Activated T-cell treated with anti-CD3 and anti-CD28 coated beads, Interleukin-2, amount 50 U/mL, for 4 hours (primary cell): Measurements from ENCODE around the gene MTG1. TPM values are rescaled to one million over a fixed set of nuclear protein-coding genes. Genes with fewer than 3 reads are reported as not detected.
"Not testable (repeated sequence)": the region's sequence is repeated elsewhere in the genome, so short reads cannot be mapped to it uniquely, and the experiment has no call there.

Source experiments
- ATAC-seq, 2 donors: fragments of 200-7000 bp; cut with Tn5 transposase; one replicate each; pipeline ENCODE4 v1.10.0; 2021
- DNase-seq: peaks from one replicate; pipeline ENCODE4 v3.0.0-alpha.2; 2020
- H3K27me3 Mint-ChIP-seq: one replicate; pipeline ENCODE4 v1.8.0; 2021; ENCODE audit warnings: low read depth, mixed read lengths
- H3K36me3 Mint-ChIP-seq: one replicate; pipeline ENCODE4 v1.8.0; 2022; ENCODE audit warnings: mixed read lengths; ENCODE audit not compliant: insufficient read depth
- H3K4me1 Mint-ChIP-seq: one replicate; pipeline ENCODE4 v1.8.0; 2021; ENCODE audit warnings: low read depth, mixed read lengths
- H3K4me3 Mint-ChIP-seq: one replicate; pipeline ENCODE4 v1.8.0; 2021; ENCODE audit warnings: mild to moderate bottlenecking, moderate library complexity, mixed read lengths
- H3K9me3 Mint-ChIP-seq: one replicate; pipeline ENCODE4 v1.8.0; 2021; ENCODE audit warnings: mixed read lengths
- total RNA-seq, 3 donors: library from RNA; stranded (reverse); gene quantifications; one replicate each; pipeline ENCODE4 v1.2.1, GENCODE V29; 2021

Gene MTG1
- total RNA-seq, 3 donors from 2014 or later: 60.3 to 68.1 (median 67.1) TPM

DNA sequence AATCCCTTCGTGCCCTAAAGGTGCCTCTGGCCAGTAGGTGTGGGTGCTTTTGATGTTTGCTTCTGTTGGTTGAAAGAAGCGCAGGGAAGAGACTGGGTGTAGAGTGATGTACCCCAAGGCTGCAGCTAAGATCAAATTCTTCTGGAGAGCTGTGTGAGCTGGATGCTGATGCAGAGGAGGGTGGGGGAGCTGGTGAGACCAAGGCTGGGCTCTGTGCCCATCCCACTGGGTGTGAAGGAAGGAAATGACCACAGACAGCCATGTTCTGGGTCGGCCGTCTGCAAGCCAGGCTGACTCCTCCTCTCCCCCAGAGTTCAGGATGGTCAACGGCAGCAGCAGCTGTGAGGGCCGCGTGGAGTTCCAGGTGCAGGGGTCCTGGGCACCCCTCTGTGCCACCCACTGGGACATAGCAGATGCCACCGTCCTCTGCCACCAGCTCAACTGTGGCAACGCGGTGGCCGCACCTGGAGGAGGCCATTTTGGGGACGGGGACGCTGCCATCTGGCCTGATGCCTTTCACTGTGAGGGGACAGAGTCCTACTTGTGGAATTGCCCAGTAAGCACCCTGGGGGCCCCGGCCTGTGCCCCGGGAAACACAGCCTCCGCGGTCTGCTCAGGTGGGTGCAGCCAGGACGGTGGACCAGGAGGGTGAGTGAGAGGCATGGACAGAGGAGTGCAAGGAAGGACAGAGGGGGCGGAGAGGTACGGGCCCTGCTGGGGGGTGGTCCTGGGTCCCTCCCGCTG is 64.9 kb downstream of the MTG1 start:
- Mint-ChIP-seq H3K36me3 (no peaks in the 10 kb centered on the region), H3K27me3 (no peaks in the 10 kb centered on the region), H3K4me1 (peaks cover 3% of the 10 kb centered on the region), H3K4me3 (no peak overlapping the region), H3K9me3 (no peaks in the 10 kb centered on the region)
- no peak for DNase-seq
- ATAC-seq: no peak

DNA sequence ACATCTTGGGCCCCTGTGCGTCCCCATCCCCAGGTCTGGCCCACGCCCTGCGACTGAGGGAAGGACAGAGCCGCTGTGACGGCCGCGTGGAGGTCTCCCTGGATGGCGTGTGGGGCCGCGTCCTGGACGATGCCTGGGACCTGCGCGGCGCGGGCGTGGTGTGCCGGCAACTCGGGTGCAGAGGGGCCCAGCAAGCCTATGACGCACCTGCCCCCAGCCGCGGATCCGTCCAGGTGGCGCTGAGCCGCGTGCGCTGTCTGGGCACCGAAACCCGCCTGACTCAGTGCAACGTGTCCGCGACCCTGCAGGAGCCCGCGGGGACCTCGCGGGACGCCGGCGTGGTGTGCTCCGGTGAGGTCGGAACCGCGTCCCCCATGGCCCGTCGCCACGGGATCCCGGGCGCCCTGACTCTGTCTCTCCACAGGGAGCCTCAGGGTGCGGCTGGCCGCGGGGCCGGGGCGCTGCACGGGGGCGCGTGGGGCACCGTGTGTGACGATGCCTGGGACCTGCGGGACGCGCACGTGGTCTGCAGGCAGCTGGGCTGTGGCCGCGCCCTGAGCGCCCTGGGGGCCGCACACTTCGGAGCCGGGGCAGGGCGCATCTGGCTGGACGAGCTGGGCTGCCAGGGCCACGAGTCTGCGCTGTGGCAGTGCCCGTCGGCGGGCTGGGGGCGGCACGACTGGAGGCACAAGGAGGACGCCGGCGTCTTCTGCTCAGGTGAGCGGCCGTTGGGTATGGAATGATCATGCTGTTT is 65.7 kb downstream of the MTG1 start:
- Mint-ChIP-seq H3K4me1 (peaks cover 3% of the 10 kb centered on the region), H3K4me3 (no peak overlapping the region), H3K27me3 (no peaks in the 10 kb centered on the region), H3K9me3 (no peaks in the 10 kb centered on the region), H3K36me3 (no peaks in the 10 kb centered on the region)
- no peak for ATAC-seq
- DNase-seq: no peak

DNA sequence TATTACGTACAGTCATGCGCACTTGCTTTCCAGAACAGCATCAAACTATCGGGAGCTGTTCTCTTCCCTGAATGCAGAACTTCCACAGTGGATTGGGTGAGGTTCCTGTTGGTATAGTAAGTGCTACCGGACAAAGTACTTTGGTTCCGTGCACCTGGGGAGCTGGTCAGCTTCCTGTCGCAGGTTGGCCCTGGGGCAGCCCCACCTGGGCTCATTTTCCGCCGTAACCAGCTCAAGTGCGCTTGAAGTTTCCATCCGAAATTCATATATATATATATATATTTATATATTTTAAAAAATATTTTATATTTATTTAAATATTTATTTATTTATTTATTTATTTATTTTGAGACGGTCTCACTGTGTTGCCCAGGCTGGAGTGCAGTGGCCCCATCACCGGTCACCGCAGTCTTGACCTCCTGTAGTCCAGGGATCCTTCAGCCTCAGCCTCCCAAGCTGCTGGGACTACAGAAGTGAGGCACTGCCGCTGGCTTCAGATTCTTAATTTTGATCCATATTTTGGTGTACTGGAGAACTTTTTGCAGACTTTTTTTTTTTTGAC is 66.3 kb downstream of the MTG1 start:
- Mint-ChIP-seq H3K36me3 (no peaks in the 10 kb centered on the region), H3K27me3 (no peaks in the 10 kb centered on the region), H3K4me1 (peaks cover 3% of the 10 kb centered on the region), H3K9me3 (no peaks in the 10 kb centered on the region), H3K4me3 (no peak overlapping the region)
- DNase-seq (no peak), ATAC-seq (no peak)

DNA sequence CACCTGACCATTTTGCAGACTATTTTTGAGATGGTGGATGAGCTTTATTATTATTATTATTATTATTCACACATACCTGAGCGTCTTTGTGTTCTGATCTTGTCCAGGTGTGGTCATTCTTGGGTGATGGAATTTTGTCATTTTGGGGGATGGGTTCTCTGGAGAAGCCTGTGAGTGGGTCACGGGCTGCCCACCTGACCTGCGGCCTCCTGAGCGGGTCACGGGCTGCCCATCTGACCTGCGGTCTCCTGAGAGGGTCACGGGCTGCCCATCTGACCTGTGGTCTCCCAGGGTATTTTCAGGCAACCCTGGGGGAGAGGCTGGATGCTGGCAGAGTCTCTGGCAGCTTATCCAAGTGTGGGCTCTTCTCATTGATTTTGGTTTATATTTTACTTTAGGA is 67.1 kb downstream of the MTG1 start:
- no peaks in the 10 kb centered on the region for H3K27me3 Mint-ChIP-seq
- H3K4me3 Mint-ChIP-seq: no peak overlapping the region
- no peak for DNase-seq
- no peaks in the 10 kb centered on the region for H3K9me3 Mint-ChIP-seq
- peaks cover 3% of the 10 kb centered on the region for H3K4me1 Mint-ChIP-seq
- ATAC-seq: no peak
- H3K36me3 Mint-ChIP-seq: no peaks in the 10 kb centered on the region

DNA sequence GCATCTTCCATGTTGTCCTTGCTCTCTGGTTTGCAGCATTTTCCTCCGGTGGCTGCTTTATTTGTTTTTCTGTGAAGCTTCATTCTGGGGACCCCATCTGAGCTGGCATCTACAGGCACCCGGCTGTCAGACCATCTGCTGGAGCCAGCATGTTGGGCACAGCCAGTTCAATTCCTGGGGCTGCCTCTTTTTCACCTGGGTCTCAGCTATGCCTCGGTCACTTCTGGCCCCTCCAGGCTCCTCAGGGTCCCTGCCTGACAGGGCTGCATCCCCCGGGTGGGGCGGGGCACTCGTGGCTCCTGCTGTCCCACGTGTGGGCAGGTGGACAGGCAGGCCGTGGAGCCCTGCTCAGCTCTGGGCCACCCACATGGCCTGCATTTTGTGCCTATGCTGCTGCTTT is 67.9 kb downstream of the MTG1 start:
- DNase-seq (no peak), ATAC-seq (no peak)
- Mint-ChIP-seq H3K36me3 (no peaks in the 10 kb centered on the region), H3K4me1 (peaks cover 5% of the 10 kb centered on the region), H3K9me3 (no peaks in the 10 kb centered on the region), H3K4me3 (no peak overlapping the region), H3K27me3 (peaks cover 3% of the 10 kb centered on the region)

DNA sequence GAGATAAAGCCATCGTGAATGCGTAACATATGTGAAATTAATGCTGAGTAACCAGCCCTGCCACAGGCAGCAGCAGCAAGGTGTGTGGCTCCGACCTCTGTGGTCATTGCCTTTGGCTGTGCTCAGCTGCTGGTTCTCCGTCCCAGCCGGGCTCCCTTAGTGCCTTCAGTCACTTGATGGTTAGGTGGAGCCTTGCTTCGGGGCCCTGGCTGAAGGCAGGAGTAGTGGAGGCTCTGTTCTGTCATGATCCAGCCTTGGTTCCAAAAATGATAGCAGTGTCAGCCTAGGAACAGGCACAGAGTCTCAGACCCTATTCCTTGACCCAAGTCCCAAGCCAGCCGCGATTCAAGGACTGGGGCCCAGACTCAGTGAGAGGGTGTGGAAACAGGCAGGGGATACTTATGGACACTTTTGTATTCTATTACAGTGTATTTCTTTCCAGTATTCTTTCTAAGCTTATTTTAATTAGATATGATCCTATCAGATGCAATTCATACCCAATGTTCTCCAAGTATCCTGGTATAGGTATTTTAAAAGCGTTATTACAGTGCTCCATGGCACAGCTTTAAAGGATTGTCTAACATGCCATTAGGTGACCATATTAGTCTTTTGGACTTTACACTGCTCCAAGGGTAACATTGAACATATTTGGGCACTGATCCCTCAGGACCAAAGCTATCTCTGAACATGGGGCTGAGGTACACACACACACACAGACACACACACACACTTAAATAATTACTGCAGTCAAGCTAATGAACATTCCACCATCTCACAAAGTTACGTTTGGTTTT is 68.8 kb downstream of the MTG1 start:
- Mint-ChIP-seq H3K36me3 (no peaks in the 10 kb centered on the region), H3K27me3 (peaks cover 3% of the 10 kb centered on the region), H3K9me3 (no peaks in the 10 kb centered on the region), H3K4me1 (peaks cover 5% of the 10 kb centered on the region), H3K4me3 (no peak overlapping the region)
- no peak for DNase-seq
- ATAC-seq: no peak

DNA sequence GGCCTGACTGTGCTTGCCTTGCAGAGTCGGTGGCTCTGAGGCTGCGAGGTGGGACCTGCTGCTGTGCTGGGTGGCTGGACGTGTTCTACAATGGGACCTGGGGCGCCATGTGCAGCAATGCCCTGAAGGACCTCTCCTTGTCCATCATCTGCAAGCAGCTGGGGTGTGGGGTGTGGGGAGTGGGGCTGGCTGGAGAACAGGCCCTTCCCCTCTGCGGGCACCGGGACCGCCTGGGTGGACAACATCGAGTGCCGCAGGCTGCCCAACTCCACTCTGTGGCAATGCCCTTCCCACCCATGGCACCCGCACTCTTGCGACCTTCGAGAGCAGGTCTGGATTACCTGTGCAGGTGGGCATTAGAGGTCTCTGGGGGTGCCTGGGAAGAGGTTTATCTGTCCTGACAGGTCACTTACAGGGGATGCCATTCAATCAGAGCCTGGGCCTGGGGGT is 70.7 kb downstream of the MTG1 start:
- Mint-ChIP-seq H3K27me3 (peaks cover 3% of the 10 kb centered on the region), H3K4me1 (peaks cover 4% of the 10 kb centered on the region), H3K36me3 (peaks cover 3% of the 10 kb centered on the region), H3K4me3 (no peak overlapping the region), H3K9me3 (no peaks in the 10 kb centered on the region)
- ATAC-seq (no peak), DNase-seq (no peak)

DNA sequence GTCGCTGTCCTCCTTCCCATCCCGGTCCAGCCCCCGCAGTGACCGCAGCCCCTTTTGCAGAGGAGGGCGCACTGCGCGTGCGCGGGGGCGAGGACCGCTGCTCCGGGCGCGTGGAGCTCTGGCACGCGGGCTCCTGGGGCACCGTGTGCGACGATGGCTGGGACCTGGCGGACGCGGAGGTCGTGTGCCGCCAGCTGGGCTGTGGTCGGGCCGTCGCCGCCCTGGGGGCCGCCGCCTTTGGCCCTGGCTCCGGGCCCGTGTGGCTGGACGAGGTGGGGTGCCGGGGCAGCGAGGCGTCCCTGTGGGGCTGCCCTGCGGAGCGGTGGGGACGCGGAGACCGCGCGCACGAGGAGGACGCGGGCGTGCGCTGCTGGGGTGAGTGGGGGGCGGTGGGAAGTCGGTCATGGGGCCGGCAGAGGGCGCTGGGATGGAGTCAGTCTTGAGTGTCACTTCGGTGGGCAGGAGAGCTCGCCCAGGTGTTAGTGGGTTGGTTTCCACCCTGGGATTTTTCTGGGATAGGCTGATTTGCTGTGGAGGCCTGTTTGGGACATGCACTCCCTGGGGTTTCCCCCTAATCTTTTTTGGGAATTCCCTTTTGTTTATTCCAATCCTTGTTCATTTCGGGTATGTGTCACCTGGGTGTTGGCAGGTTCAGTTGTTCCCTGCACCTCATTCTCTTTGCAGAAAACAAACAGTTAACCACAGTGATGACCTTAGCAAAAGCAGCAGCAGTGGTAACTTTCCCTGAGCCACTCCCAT is 71.4 kb downstream of the MTG1 start:
- Mint-ChIP-seq H3K4me3 (no peak overlapping the region), H3K9me3 (no peaks in the 10 kb centered on the region), H3K27me3 (peaks cover 3% of the 10 kb centered on the region), H3K36me3 (peaks cover 3% of the 10 kb centered on the region), H3K4me1 (peaks cover 4% of the 10 kb centered on the region)
- ATAC-seq (no peak), DNase-seq (no peak)

DNA sequence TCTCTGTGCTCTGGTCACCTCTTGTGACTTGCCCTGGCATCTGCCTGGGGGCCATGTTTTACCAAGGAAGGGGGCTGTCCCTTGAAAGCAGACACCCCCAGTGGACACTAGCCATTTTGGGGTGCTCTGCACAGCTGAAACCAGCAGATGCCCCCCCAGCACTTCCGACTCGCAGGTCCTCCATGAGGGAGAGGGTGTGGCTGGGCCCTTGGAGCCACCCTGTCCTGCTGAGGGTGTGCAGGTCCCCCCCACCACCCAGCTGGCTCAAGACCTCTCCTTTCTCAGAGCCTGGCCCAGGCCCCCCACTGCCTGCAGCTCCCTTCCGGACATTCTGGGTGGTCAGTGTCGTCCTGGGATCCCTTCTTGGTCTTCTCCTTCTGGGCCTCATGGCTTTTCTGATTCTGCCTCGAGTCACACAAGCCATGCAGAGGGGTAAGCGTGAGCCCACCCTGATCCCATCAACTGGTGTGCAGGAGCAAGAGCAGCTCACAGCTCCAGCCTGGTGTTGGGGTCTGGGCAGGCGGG is 72.1 kb downstream of the MTG1 start:
- no peak for ATAC-seq
- Mint-ChIP-seq H3K4me3 (no peak overlapping the region), H3K27me3 (peaks cover 3% of the 10 kb centered on the region)

DNA sequence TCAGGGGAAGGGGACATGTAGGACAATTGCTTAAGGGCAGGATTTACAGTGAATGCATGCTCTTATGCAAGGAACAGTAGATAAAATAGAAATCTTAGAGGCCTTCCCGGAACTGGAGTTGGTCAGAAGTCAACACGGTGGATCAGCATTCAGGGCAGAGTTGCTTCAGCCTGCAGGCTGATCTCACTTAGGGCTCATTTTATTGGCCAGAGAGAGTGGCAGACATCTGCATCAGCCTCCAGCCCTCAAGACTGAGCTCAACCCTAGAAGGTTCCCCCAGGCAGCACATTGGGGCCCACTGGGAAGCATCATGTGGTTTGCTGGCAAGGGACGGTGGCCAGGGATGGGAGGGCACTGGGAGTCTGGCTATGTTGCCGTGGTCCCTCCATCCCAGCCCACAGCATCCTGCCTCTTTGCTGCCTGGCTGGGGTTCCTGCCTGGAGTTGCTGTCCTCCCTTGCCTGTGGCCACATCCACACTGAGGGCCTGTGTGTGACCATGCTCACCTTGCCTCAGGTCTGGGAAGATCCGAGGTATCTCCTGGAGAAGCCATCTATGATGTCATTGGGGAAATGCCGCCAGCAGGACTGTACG is 72.8 kb downstream of the MTG1 start:
- H3K4me1 Mint-ChIP-seq: peaks cover 2% of the 10 kb centered on the region
- peaks cover 3% of the 10 kb centered on the region for H3K36me3 Mint-ChIP-seq
- H3K27me3 Mint-ChIP-seq: peaks cover 3% of the 10 kb centered on the region

More for the DNA sequence above, 72.1 kb downstream of the MTG1 start:
- peaks cover 4% of the 10 kb centered on the region for H3K4me1 Mint-ChIP-seq
- DNase-seq: no peak
- H3K36me3 Mint-ChIP-seq: peaks cover 3% of the 10 kb centered on the region
- H3K9me3 Mint-ChIP-seq: no peaks in the 10 kb centered on the region

DNA sequence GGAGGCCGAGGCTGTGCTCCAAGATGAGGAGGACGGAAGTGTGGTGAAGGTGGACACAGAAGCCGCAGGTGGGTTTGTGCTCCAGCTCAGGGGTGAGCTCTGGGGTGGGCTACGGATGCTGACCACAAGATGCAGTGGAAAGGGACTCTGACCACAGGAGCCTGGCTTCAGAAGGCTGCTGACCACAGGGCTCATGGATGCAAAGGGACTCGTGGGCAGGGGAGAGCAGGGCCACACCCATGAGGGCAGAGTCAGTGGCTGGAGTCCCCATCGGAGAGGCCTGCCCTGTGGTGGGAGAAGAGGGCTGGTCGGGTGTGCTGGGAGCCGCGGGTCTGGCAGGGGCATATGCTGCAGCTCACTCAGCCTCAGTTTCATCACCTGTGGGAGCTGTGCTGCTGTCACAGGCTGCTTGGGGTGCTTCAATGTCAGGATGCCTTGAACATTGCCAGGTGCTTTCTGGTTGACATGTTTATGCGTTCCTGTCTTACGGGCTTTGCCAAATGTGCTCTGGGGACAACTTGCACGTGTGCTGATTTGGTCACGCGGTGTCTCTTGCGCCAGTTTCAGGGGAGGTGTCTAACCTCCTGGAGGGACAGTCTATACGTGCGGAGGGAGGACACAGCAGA is 73.4 kb downstream of the MTG1 start:
- Mint-ChIP-seq H3K9me3 (no peaks in the 10 kb centered on the region), H3K27me3 (peaks cover 3% of the 10 kb centered on the region), H3K36me3 (peaks cover 3% of the 10 kb centered on the region), H3K4me1 (peaks cover 2% of the 10 kb centered on the region), H3K4me3 (no peak overlapping the region)
- DNase-seq (no peak), ATAC-seq (no peak)

More for the DNA sequence above, 72.8 kb downstream of the MTG1 start:
- DNase-seq (no peak), ATAC-seq (no peak)
- no peaks in the 10 kb centered on the region for H3K9me3 Mint-ChIP-seq
- H3K4me3 Mint-ChIP-seq: no peak overlapping the region

DNA sequence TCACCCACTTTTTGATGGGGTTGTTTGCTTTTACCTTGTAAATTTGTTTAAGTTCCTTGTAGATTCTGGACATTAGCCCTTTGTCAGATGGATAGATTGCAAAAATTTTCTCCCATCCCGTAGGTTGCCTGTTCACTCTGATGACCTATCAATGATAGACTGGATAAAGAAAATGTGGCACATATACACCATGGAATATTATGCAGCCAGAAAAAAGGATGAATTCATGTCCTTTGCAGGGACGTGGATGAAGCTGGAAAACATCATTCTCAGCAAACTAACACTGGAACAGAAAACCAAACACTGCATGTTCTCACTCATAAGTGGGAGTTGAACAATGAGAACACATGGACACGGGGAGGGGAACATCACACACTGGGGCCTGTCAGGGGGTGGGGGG is 75.2 kb downstream of the MTG1 start:
- not testable (repeated sequence) for H3K9me3 Mint-ChIP-seq, H3K4me1 Mint-ChIP-seq, H3K27me3 Mint-ChIP-seq, DNase-seq, H3K36me3 Mint-ChIP-seq, H3K4me3 Mint-ChIP-seq, ATAC-seq
